GM12878 (cell line): ENCODE results near the gene INPP5D. TPM values are rescaled to one million over a fixed set of nuclear protein-coding genes. Genes with fewer than 3 reads are reported as not detected.

ENCODE experiments used
- ATAC-seq: fragments of 200-7000 bp; cut with Tn5 transposase; 3 replicates; pipeline ENCODE4 v1.9.1; 2020; ENCODE audit warnings: mild to moderate bottlenecking, moderate library complexity
- BruUV-seq: library from RNA; stranded (reverse); fragments of 400-500 nt; replicated peaks from 2 replicates; lab custom pipeline; 2021; lab: Mats Ljungman, UMichigan
- CTCF ChIA-PET: fragments of 300-600 bp; sonication (Branson Sonifier 250); formaldehyde crosslinking; extraction: SDS; loops from one replicate; lab custom pipeline; 2021; ENCODE audit warnings: inconsistent platforms; lab: Yijun Ruan, JAX
- POLR2A ChIA-PET: fragments of 350-600 bp; formaldehyde crosslinking; extraction: SDS; loops from one replicate; lab custom pipeline; 2021; ENCODE audit warnings: inconsistent platforms; lab: Charles Lee
- RAD21 ChIA-PET: fragments of 300-600 bp; sonication (Branson Sonifier 250); formaldehyde crosslinking; loops from one replicate; lab custom pipeline; 2023; ENCODE audit warnings: antibody characterized with exemption; ENCODE audit not compliant: unreplicated experiment; lab: Charles Lee
- SMC1A ChIA-PET: fragments of 300-600 bp; sonication (Branson Sonifier 250); formaldehyde crosslinking; loops from one replicate; lab custom pipeline; 2023; ENCODE audit not compliant: unreplicated experiment, uncharacterized antibody; lab: Charles Lee
- DNase-seq: peaks from one replicate; pipeline ENCODE4 v3.0.0-alpha.2; 2011; ENCODE audit warnings: low read depth, low spot score
- FAIRE-seq: peaks from 3 replicates; lab custom pipeline; 2011; peaks lifted over from hg19 to GRCh38; lab: Jason Lieb, UNC
- H2AFZ ChIP-seq: 2 replicates; pipeline ENCODE4 v1.6.0; 2011; ENCODE audit warnings: low read depth, low read length, control low read depth; ENCODE audit not compliant: control insufficient read depth
- H3K27ac ChIP-seq: 2 replicates; pipeline ENCODE4 v1.5.1; 2011; ENCODE audit warnings: control low read depth; ENCODE audit not compliant: control insufficient read depth, insufficient read depth
- H3K27me3 ChIP-seq, 2 experiments: replicated peaks in 1 of 2; 2 replicates each; pipeline versions ENCODE4 v1.6.0 to v1.6.1; 2011; ENCODE audit warnings: low read length in 1 of 2; ENCODE audit not compliant: control insufficient read depth in 2 of 2, insufficient read depth in 2 of 2
- H3K36me3 ChIP-seq, 2 experiments: 2 replicates each; pipeline ENCODE4 v1.5.1; 2011; ENCODE audit warnings: low read length in 1 of 2; ENCODE audit not compliant: control insufficient read depth in 2 of 2, insufficient read depth in 2 of 2
- H3K4me1 ChIP-seq: 2 replicates; pipeline ENCODE4 v1.6.1; 2011; ENCODE audit warnings: mild to moderate bottlenecking, low read length, moderate library complexity, mixed read lengths; ENCODE audit not compliant: control insufficient read depth, insufficient read depth
- H3K4me2 ChIP-seq: 2 replicates; pipeline ENCODE4 v1.6.0; 2011; ENCODE audit warnings: control low read depth; ENCODE audit not compliant: control insufficient read depth, insufficient read depth
- H3K4me3 ChIP-seq: fragments of 200-600 bp; sonication (generic); 2 replicates; pipeline ENCODE4 v1.5.1; 2016
- H3K79me2 ChIP-seq: 2 replicates; pipeline ENCODE4 v1.6.0; 2011; ENCODE audit warnings: low read length; ENCODE audit not compliant: control insufficient read depth, insufficient read depth
- H3K9ac ChIP-seq: 2 replicates; pipeline ENCODE4 v1.8.0; 2011; ENCODE audit warnings: low read length, control low read depth, mixed read lengths; ENCODE audit not compliant: control insufficient read depth, insufficient read depth
- H3K9me3 ChIP-seq: replicated peaks from 3 replicates; pipeline ENCODE4 v1.5.1; 2011; ENCODE audit warnings: mild to moderate bottlenecking, low read length; ENCODE audit not compliant: control insufficient read depth, insufficient read depth
- H4K20me1 ChIP-seq: 2 replicates; pipeline ENCODE4 v1.6.0; 2011; ENCODE audit not compliant: control insufficient read depth, insufficient read depth
- BHLHE40 ChIP-seq, 2 experiments: fragments of 450-650 bp in 1 of 2; IDR thresholded peaks; 2 replicates each; pipeline ENCODE4 v1.6.1; 2011 to 2017; ENCODE audit warnings: low read depth in 2 of 2, borderline replicate concordance in 1 of 2, improper control_type of control experiment in 1 of 2, low read length in 1 of 2, mild to moderate bottlenecking in 1 of 2
- CEBPB ChIP-seq, 2 experiments: fragments of 150-350 bp in 1 of 2; IDR thresholded peaks; 2 replicates each; pipeline ENCODE4 v1.6.1; 2012 to 2014; ENCODE audit warnings: low read depth in 2 of 2, low read length in 2 of 2, borderline replicate concordance in 1 of 2, inconsistent platforms in 1 of 2
- MEF2B ChIP-seq: fragments of 450-650 bp; IDR thresholded peaks from 2 replicates; pipeline ENCODE4 v1.6.1; 2018; ENCODE audit warnings: mild to moderate bottlenecking, moderate library complexity; ENCODE audit not compliant: partially characterized antibody, poor library complexity, severe bottlenecking
- MTA2 ChIP-seq: fragments of 450-650 bp; IDR thresholded peaks from 2 replicates; pipeline ENCODE4 v1.6.1; 2016; ENCODE audit warnings: low read depth, mild to moderate bottlenecking, moderate library complexity
- RB1 ChIP-seq: fragments of 450-650 bp; formaldehyde crosslinking; IDR thresholded peaks from 2 replicates; pipeline ENCODE4 v1.6.1; 2017; ENCODE audit warnings: mild to moderate bottlenecking, borderline replicate concordance
- WGBS: methylation state at CpG from one replicate; pipeline ENCODE4 v1.1.6; 2016; ENCODE audit warnings: low lambda C conversion rate; ENCODE audit not compliant: insufficient replicate concordance, insufficient coverage; ENCODE audit errors: missing lambda C conversion rate; 5-methylcytosine and 5-hydroxymethylcytosine counted together
- in situ Hi-C: fragments of 300-500 bp; cut with MboI; formaldehyde crosslinking; loops from 9 replicates; pipeline ENCODE4 v1.14.3; 2018; ENCODE audit warnings: mixed read lengths
- intact Hi-C: fragments of 100-400 bp; cut with micrococcal nuclease; formaldehyde crosslinking; loops from one replicate; pipeline ENCODE4 v1.14.2; 2022; ENCODE audit not compliant: unreplicated experiment
- polyA plus RNA-seq, 11 experiments: library from polyadenylated mRNA; depleted of rRNA in 4 of 11; unstranded in 6 of 11; stranded (reverse) in 5 of 11; fragments of >200 nt; fragmentation: Nextera tagmentation in 4 of 11; fragmentation: Illumina TruSeq in 1 of 11; extraction: Ambion mirVana in 4 of 11; extraction: Trizol in 1 of 11; gene quantifications; 1 replicate in 1 of 11; 2 replicates in 10 of 11; pipeline versions ENCODE4 v1.2.1 to v1.2.3, GENCODE V29; 2011 to 2016; ENCODE audit warnings: inconsistent platforms in 2 of 11, missing spikeins in 2 of 11, low read depth in 1 of 11
- small RNA-seq: library from RNA; depleted of rRNA; stranded (forward); fragments of <200 nt; gene quantifications from one replicate; pipeline ENCODE3, GENCODE V24; 2014
- total RNA-seq, 4 experiments: library from RNA; depleted of rRNA in 3 of 4; stranded (reverse); fragments of >200 nt in 3 of 4; fragmentation: Illumina TruSeq in 1 of 4; extraction: Trizol in 1 of 4; gene quantifications; 2 replicates each; pipeline versions ENCODE4 v1.2.1 to v1.2.3, GENCODE V29; 2013 to 2021

The INPP5D gene
- total and polyA plus RNA-seq, 10 of the 15 experiments (the other 5 are each of a cell fraction or from before 2014, with no cell fraction given): 11.8 to 139 (median 88.8) TPM

DNA sequence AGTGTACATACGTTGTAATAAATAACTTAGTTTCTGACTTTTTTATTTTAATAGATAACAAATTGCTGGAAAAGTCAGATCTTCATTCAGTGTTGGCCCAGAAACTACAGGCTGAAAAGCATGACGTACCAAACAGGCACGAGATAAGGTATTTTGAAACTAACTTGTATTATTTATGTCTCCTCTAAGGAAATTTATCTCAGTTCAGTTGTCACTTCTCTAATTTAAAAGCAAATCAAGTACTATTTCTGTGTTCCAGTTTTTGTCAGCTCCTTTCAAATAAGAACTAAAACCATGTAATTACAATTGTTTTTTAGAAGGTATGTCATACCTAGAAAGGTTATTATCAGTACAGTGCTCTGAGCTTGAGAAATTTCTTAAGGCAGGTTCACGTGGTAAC lies 195.9 kb downstream of the INPP5D start:
- Histone ChIP-seq H3K79me2 (peaks cover 62% of the 10 kb centered on the region), H3K27me3 (no peaks in the 10 kb centered on the region), H3K9ac (no peak overlapping the region), H3K27ac (peak overlapping the region; percentile 32), H3K36me3 (peaks cover 7 to 24% of the 10 kb centered on the region in 2 experiments), H3K4me1 (peaks cover 13% of the 10 kb centered on the region; the same call in 1 of the 2 replicates), H3K4me2 (peak overlapping the region; percentile 61), H2AFZ (no peak overlapping the region), H4K20me1 (no peaks in the 10 kb centered on the region), H3K9me3 (no peaks in the 10 kb centered on the region), H3K4me3 (peak overlapping the region; percentile 42; the same call in 1 of the 2 replicates)
- DNase-seq (no peak), FAIRE-seq (no peak), ATAC-seq (no peak)
- BruUV-seq: no TSS peak
- intact Hi-C loops (loop anchor here (10.0 kb wide), 1 partner anchor 491 kb away; no protein-coding TSS in a partner anchor), in situ Hi-C loops (loop anchor here (5.0 kb wide), 1 partner anchor 649 kb away; no protein-coding TSS in a partner anchor)
- ChIA-PET SMC1A (no interaction called here), POLR2A (interaction anchor here (0.6 to 1.1 kb wide), 2 partner anchors 34 to 195 kb away, joined by 3 to 4 read pairs; no protein-coding TSS in a partner anchor), CTCF (interaction anchor here (0.9 to 1.9 kb wide), 3 partner anchors 10 to 187 kb away, joined by 3 to 4 read pairs (median 3); no protein-coding TSS in a partner anchor), RAD21 (interaction anchor here (1.7 kb wide), 1 partner anchor 187 kb away, joined by 6 read pairs; no protein-coding TSS in a partner anchor)
- 12% methylated on average over 4 of the region's 4 CpGs for WGBS
- TF ChIP-seq MTA2: peak; percentile 34; the same call in 1 of the 2 replicates
- TF ChIP-seq BHLHE40 (IDR thresholded peaks at IDR 0.05; ENCODE audit: borderline replicate concordance in 1 of 2, low read depth in 2 of 2, low read length in 1 of 2): peak; percentile 20 to 53; a peak in 1 of 4 replicates
- no peak for TF ChIP-seq CEBPB (IDR thresholded peaks at IDR 0.05; ENCODE audit: borderline replicate concordance in 1 of 2, low read depth in 2 of 2, low read length in 2 of 2)
- no peak for TF ChIP-seq RB1
- peak; percentile 45 for TF ChIP-seq MEF2B

Small RNA genes within 50 kb of the gene (small RNA-seq; reads per million reads assigned to genes)
- not detected for gene RN7SL32P

Other genes with a start within 250 kb of the INPP5D start
- gene SNORC, start 190.1 kb upstream of the INPP5D start, total RNA-seq (2014; rRNA removed): 0.62 and 0.98 TPM in 2 replicates
- 0.04 and 0.09 TPM in 2 replicates for gene SNORC, start 190.1 kb upstream of the INPP5D start, total RNA-seq (2014; rRNA removed; fragmentation: Illumina TruSeq; extraction: Trizol)
- gene SNORC, start 190.1 kb upstream of the INPP5D start, total RNA-seq (2021): 0.64 and 0.72 TPM in 2 replicates
- gene SNORC, start 190.1 kb upstream of the INPP5D start, polyA plus RNA-seq (2011; rRNA removed): 0.17 and 0.27 TPM in 2 replicates
- 0.07 TPM in 1 of 2 replicates, not detected in the other for gene SNORC, start 190.1 kb upstream of the INPP5D start, polyA plus RNA-seq (2014; fragmentation: Illumina TruSeq; extraction: Trizol)
- not detected for gene SNORC, start 190.1 kb upstream of the INPP5D start, polyA plus RNA-seq (2014; fragmentation: Nextera tagmentation; extraction: Ambion mirVana)
- 0.74 and 0.91 TPM in 2 replicates for gene SNORC, start 190.1 kb upstream of the INPP5D start, polyA plus RNA-seq (2014; rRNA removed)
- not detected for gene SNORC, start 190.1 kb upstream of the INPP5D start, polyA plus RNA-seq (2016; fragmentation: Nextera tagmentation; extraction: Ambion mirVana)
- not detected in 2 replicates for gene NGEF, start 47.1 kb upstream of the INPP5D start, total RNA-seq (2014; rRNA removed)
- gene NGEF, start 47.1 kb upstream of the INPP5D start, total RNA-seq (2014; rRNA removed; fragmentation: Illumina TruSeq; extraction: Trizol): not detected in 2 replicates
- gene NGEF, start 47.1 kb upstream of the INPP5D start, total RNA-seq (2021): not detected in 2 replicates
- 0.12 TPM in 2 replicates for gene NGEF, start 47.1 kb upstream of the INPP5D start, polyA plus RNA-seq (2011; rRNA removed)
- not detected in 2 replicates for gene NGEF, start 47.1 kb upstream of the INPP5D start, polyA plus RNA-seq (2014; fragmentation: Illumina TruSeq; extraction: Trizol)
- gene NGEF, start 47.1 kb upstream of the INPP5D start, polyA plus RNA-seq (2014; fragmentation: Nextera tagmentation; extraction: Ambion mirVana): not detected
- not detected in 2 replicates for gene NGEF, start 47.1 kb upstream of the INPP5D start, polyA plus RNA-seq (2014; rRNA removed)
- not detected for gene NGEF, start 47.1 kb upstream of the INPP5D start, polyA plus RNA-seq (2016; fragmentation: Nextera tagmentation; extraction: Ambion mirVana)
- not detected in 2 replicates for gene NEU2, start 27.7 kb upstream of the INPP5D start, total RNA-seq (2014; rRNA removed)
- gene NEU2, start 27.7 kb upstream of the INPP5D start, total RNA-seq (2014; rRNA removed; fragmentation: Illumina TruSeq; extraction: Trizol): not detected in 2 replicates
- not detected in 2 replicates for gene NEU2, start 27.7 kb upstream of the INPP5D start, total RNA-seq (2021)
- gene NEU2, start 27.7 kb upstream of the INPP5D start, polyA plus RNA-seq (2011; rRNA removed): not detected in 2 replicates
- gene NEU2, start 27.7 kb upstream of the INPP5D start, polyA plus RNA-seq (2014; fragmentation: Illumina TruSeq; extraction: Trizol): not detected in 2 replicates
- gene NEU2, start 27.7 kb upstream of the INPP5D start, polyA plus RNA-seq (2014; fragmentation: Nextera tagmentation; extraction: Ambion mirVana): not detected
- gene NEU2, start 27.7 kb upstream of the INPP5D start, polyA plus RNA-seq (2014; rRNA removed): not detected in 2 replicates
- not detected for gene NEU2, start 27.7 kb upstream of the INPP5D start, polyA plus RNA-seq (2016; fragmentation: Nextera tagmentation; extraction: Ambion mirVana)
- 16.9 and 20.1 TPM in 2 replicates for gene ATG16L1, start 191.3 kb downstream of the INPP5D start, total RNA-seq (2014; rRNA removed)
- gene ATG16L1, start 191.3 kb downstream of the INPP5D start, total RNA-seq (2014; rRNA removed; fragmentation: Illumina TruSeq; extraction: Trizol): 16.3 and 17.3 TPM in 2 replicates
- gene ATG16L1, start 191.3 kb downstream of the INPP5D start, total RNA-seq (2021): 25.1 and 26.6 TPM in 2 replicates
- 18.0 and 21.0 TPM in 2 replicates for gene ATG16L1, start 191.3 kb downstream of the INPP5D start, polyA plus RNA-seq (2011; rRNA removed)
- gene ATG16L1, start 191.3 kb downstream of the INPP5D start, polyA plus RNA-seq (2014; fragmentation: Illumina TruSeq; extraction: Trizol): 13.3 and 13.5 TPM in 2 replicates
- gene ATG16L1, start 191.3 kb downstream of the INPP5D start, polyA plus RNA-seq (2014; fragmentation: Nextera tagmentation; extraction: Ambion mirVana): 1 to 10 TPM; 5.2 to 7.8 TPM
- 20.6 and 27.5 TPM in 2 replicates for gene ATG16L1, start 191.3 kb downstream of the INPP5D start, polyA plus RNA-seq (2014; rRNA removed)
- 10 to 100 TPM; 13.8 to 14.9 TPM for gene ATG16L1, start 191.3 kb downstream of the INPP5D start, polyA plus RNA-seq (2016; fragmentation: Nextera tagmentation; extraction: Ambion mirVana)
- not detected in 2 replicates for gene SAG, start 247.5 kb downstream of the INPP5D start, total RNA-seq (2014; rRNA removed)
- gene SAG, start 247.5 kb downstream of the INPP5D start, total RNA-seq (2014; rRNA removed; fragmentation: Illumina TruSeq; extraction: Trizol): not detected in 2 replicates
- gene SAG, start 247.5 kb downstream of the INPP5D start, total RNA-seq (2021): 0.69 TPM in 1 of 2 replicates, not detected in the other
- not detected in 2 replicates for gene SAG, start 247.5 kb downstream of the INPP5D start, polyA plus RNA-seq (2011; rRNA removed)
- gene SAG, start 247.5 kb downstream of the INPP5D start, polyA plus RNA-seq (2014; fragmentation: Illumina TruSeq; extraction: Trizol): 0.06 TPM in 1 of 2 replicates, not detected in the other
- gene SAG, start 247.5 kb downstream of the INPP5D start, polyA plus RNA-seq (2014; fragmentation: Nextera tagmentation; extraction: Ambion mirVana): under 1 TPM in 1 of 2 experiments, not detected in 1; 0.47 TPM
- gene SAG, start 247.5 kb downstream of the INPP5D start, polyA plus RNA-seq (2014; rRNA removed): not detected in 2 replicates
- not detected for gene SAG, start 247.5 kb downstream of the INPP5D start, polyA plus RNA-seq (2016; fragmentation: Nextera tagmentation; extraction: Ambion mirVana)